HepG2 (cell line): Measurements from ENCODE around the gene LHX3. TPM values are rescaled to one million over a fixed set of nuclear protein-coding genes. Genes with fewer than 3 reads are reported as not detected.

Experiments used
- ATAC-seq: fragments of 200-7000 bp; cut with Tn5 transposase; 3 replicates; pipeline ENCODE4 v1.9.1; 2020; ENCODE audit warnings: mild to moderate bottlenecking, moderate library complexity
- BruUV-seq: library from RNA; stranded (reverse); fragments of 400-500 nt; replicated peaks from 2 replicates; lab custom pipeline; 2021; lab: Mats Ljungman, UMichigan
- CTCF ChIA-PET: fragments of 300-600 bp; formaldehyde crosslinking; extraction: SDS; loops from one replicate; lab custom pipeline; 2021; ENCODE audit warnings: low total read pairs, inconsistent platforms, low intra/inter-chr PET ratio; lab: Yijun Ruan, JAX
- POLR2A ChIA-PET: fragments of 350-600 bp; sonication (Branson Sonifier 250); formaldehyde crosslinking; loops from one replicate; lab custom pipeline; 2020; ENCODE audit warnings: antibody characterized with exemption, inconsistent platforms; lab: Yijun Ruan, JAX
- DNase-seq: peaks from one replicate; pipeline ENCODE4 v3.0.0-alpha.2; 2015; ENCODE audit warnings: low spot score
- FAIRE-seq: peaks from 3 replicates; lab custom pipeline; 2011; peaks lifted over from hg19 to GRCh38; lab: Jason Lieb, UNC
- H2AFZ ChIP-seq: one replicate; pipeline ENCODE4 v1.6.1; 2011; ENCODE audit warnings: low read length, inconsistent platforms
- H3K27ac ChIP-seq: fragments of 300-600 bp; 3 replicates; pipeline ENCODE4 v1.8.0; 2011; ENCODE audit warnings: mixed run types, mild to moderate bottlenecking, mixed read lengths, low read length, inconsistent platforms; ENCODE audit not compliant: insufficient read depth; ENCODE audit errors: extremely low read length
- H3K27me3 ChIP-seq, 2 experiments: fragments of 200-600 bp in 1 of 2; 2 replicates in 1 of 2; 3 replicates in 1 of 2; pipeline versions ENCODE4 v1.6.0 to v1.8.0; 2011; ENCODE audit warnings: low read length in 2 of 2, mild to moderate bottlenecking in 2 of 2, moderate library complexity in 2 of 2, inconsistent platforms in 1 of 2; ENCODE audit not compliant: insufficient read depth in 2 of 2, control insufficient read depth in 1 of 2
- H3K36me3 ChIP-seq, 2 experiments: fragments of 200-600 bp in 1 of 2; replicated peaks in 1 of 2; 2 replicates in 1 of 2; 3 replicates in 1 of 2; pipeline versions ENCODE4 v1.5.1 to v1.8.0; 2011; ENCODE audit warnings: low read length in 2 of 2, inconsistent platforms in 1 of 2; ENCODE audit not compliant: insufficient read depth in 2 of 2, control insufficient read depth in 1 of 2
- H3K4me1 ChIP-seq: 2 replicates; pipeline ENCODE4 v1.5.1; 2012; ENCODE audit warnings: low read length, inconsistent platforms; ENCODE audit not compliant: insufficient read depth
- H3K4me2 ChIP-seq: 2 replicates; pipeline ENCODE4 v1.6.0; 2011; ENCODE audit warnings: low read depth, low read length, inconsistent platforms
- H3K4me3 ChIP-seq, 3 experiments: fragments of 200-600 bp in 1 of 3; sonication (generic), shearing (Covaris generic) in 1 of 3; replicated peaks in 1 of 3; 2 replicates each; pipeline ENCODE4 v1.5.1; 2011 to 2016; ENCODE audit warnings: low read length in 3 of 3, inconsistent platforms in 2 of 3, low read depth in 2 of 3, mild to moderate bottlenecking in 2 of 3, control low read depth in 1 of 3, mixed read lengths in 1 of 3; ENCODE audit not compliant: insufficient read depth in 1 of 3
- H3K79me2 ChIP-seq: one replicate; pipeline ENCODE4 v1.6.1; 2011; ENCODE audit warnings: low read length, inconsistent platforms; ENCODE audit not compliant: insufficient read depth
- H3K9ac ChIP-seq: 2 replicates; pipeline ENCODE4 v1.6.0; 2011; ENCODE audit warnings: mild to moderate bottlenecking, low read depth, low read length, inconsistent platforms; ENCODE audit not compliant: insufficient read depth
- H3K9me3 ChIP-seq: 2 replicates; pipeline ENCODE4 v1.5.1; 2012; ENCODE audit warnings: mild to moderate bottlenecking, low read length
- H4K20me1 ChIP-seq: 2 replicates; pipeline ENCODE4 v1.6.0; 2011; ENCODE audit warnings: inconsistent platforms, mild to moderate bottlenecking, low read length, moderate library complexity; ENCODE audit not compliant: insufficient read depth
- DNMT1 ChIP-seq: sonication (generic); formaldehyde crosslinking; IDR thresholded peaks from 2 replicates; pipeline ENCODE4 v1.5.1; 2020; ENCODE audit warnings: mild to moderate bottlenecking, missing genetic modification reagents
- E2F1 ChIP-seq: sonication (generic); formaldehyde crosslinking; IDR thresholded peaks from 2 replicates; pipeline ENCODE4 v1.5.0; 2020; ENCODE audit warnings: missing genetic modification reagents
- FOSL1 ChIP-seq: sonication (generic); formaldehyde crosslinking; IDR thresholded peaks from 2 replicates; pipeline ENCODE4 v1.9.0; 2021; ENCODE audit warnings: missing genetic modification reagents, borderline replicate concordance
- FOXA1 ChIP-seq, 2 experiments: fragments of 450-650 bp in 1 of 2; sonication (generic) in 1 of 2; formaldehyde crosslinking in 1 of 2; IDR thresholded peaks; 2 replicates each; pipeline versions ENCODE4 v1.4.0 to v1.6.1; 2016 to 2020; ENCODE audit warnings: missing genetic modification reagents in 1 of 2
- KLF12 ChIP-seq: sonication (generic); formaldehyde crosslinking; IDR thresholded peaks from 2 replicates; pipeline ENCODE4 v1.4.0; 2020; ENCODE audit warnings: missing genetic modification reagents, borderline replicate concordance
- NR1H2 ChIP-seq: sonication (generic); formaldehyde crosslinking; IDR thresholded peaks from 2 replicates; pipeline ENCODE4 v1.8.1; 2022; ENCODE audit warnings: low read depth, missing genetic modification reagents, borderline replicate concordance
- POGZ ChIP-seq: sonication (generic); formaldehyde crosslinking; IDR thresholded peaks from 2 replicates; pipeline ENCODE4 v1.4.0; 2020; ENCODE audit warnings: mild to moderate bottlenecking, missing genetic modification reagents
- ZMYM3 ChIP-seq: sonication (generic); formaldehyde crosslinking; IDR thresholded peaks from 2 replicates; pipeline ENCODE4 v1.5.1; 2020; ENCODE audit warnings: mild to moderate bottlenecking, missing genetic modification reagents
- ZNF235 ChIP-seq: sonication (generic); formaldehyde crosslinking; IDR thresholded peaks from 2 replicates; pipeline ENCODE4 v1.8.1; 2023; ENCODE audit warnings: mild to moderate bottlenecking, missing genetic modification reagents, borderline replicate concordance
- ZNF326 ChIP-seq: sonication (generic); formaldehyde crosslinking; IDR thresholded peaks from 2 replicates; pipeline ENCODE4 v1.4.0; 2020; ENCODE audit warnings: missing genetic modification reagents, borderline replicate concordance
- ZNF451 ChIP-seq: sonication (generic); formaldehyde crosslinking; IDR thresholded peaks from 2 replicates; pipeline ENCODE4 v1.5.0; 2020; ENCODE audit warnings: mild to moderate bottlenecking, missing genetic modification reagents
- ZNF468 ChIP-seq: sonication (generic); formaldehyde crosslinking; IDR thresholded peaks from 2 replicates; pipeline ENCODE4 v1.8.0; 2022; ENCODE audit warnings: mild to moderate bottlenecking, moderate library complexity, missing genetic modification reagents
- ZNF605 ChIP-seq: sonication (generic); formaldehyde crosslinking; IDR thresholded peaks from 2 replicates; pipeline ENCODE4 v1.8.0; 2022; ENCODE audit warnings: mild to moderate bottlenecking, missing genetic modification reagents
- ZSCAN25 ChIP-seq: sonication (generic); formaldehyde crosslinking; IDR thresholded peaks from 2 replicates; pipeline ENCODE4 v1.8.0; 2022; ENCODE audit warnings: mild to moderate bottlenecking, missing genetic modification reagents
- WGBS: methylation state at CpG from one replicate; pipeline ENCODE4 v1.1.6; 2017; ENCODE audit warnings: low lambda C conversion rate; 5-methylcytosine and 5-hydroxymethylcytosine counted together
- in situ Hi-C: cut with HindIII; loops from 2 replicates; pipeline ENCODE4 v1.10.0; 2017; ENCODE audit warnings: low pct_unique_long_range_greater_than_20kb; ENCODE audit not compliant: extremely low pct_ligation_motif_present
- intact Hi-C: fragments of 100-400 bp; cut with micrococcal nuclease; formaldehyde crosslinking; loops from one replicate; pipeline ENCODE4 v1.10.0; 2022; ENCODE audit not compliant: unreplicated experiment
- polyA plus RNA-seq, 8 experiments: library from polyadenylated mRNA; depleted of rRNA in 3 of 8; stranded (reverse) in 7 of 8; unstranded in 1 of 8; fragments of >200 nt; fragmentation: Illumina TruSeq in 4 of 8; extraction: Trizol in 4 of 8; gene quantifications; 2 replicates each; pipeline versions ENCODE4 v1.2.1 to v1.2.3, GENCODE V29; 2011 to 2016; ENCODE audit warnings: low read depth in 4 of 8, missing spikeins in 1 of 8, mixed read lengths in 1 of 8; ENCODE audit not compliant: insufficient read depth in 1 of 8
- total RNA-seq, 5 experiments: library from RNA; depleted of rRNA; stranded (reverse); fragments of >200 nt; fragmentation: Illumina TruSeq; extraction: Trizol; gene quantifications; 2 replicates each; pipeline ENCODE4 v1.2.3, GENCODE V29; 2016; ENCODE audit warnings: low read depth in 1 of 5
- TF ChIP-seq, protein P1 (sequence below): sonication (generic); formaldehyde crosslinking; IDR thresholded peaks from 2 replicates; pipeline ENCODE4 v1.8.0; 2023; ENCODE audit warnings: mild to moderate bottlenecking, missing genetic modification reagents

The LHX3 gene
- total and polyA plus RNA-seq, 2 of the 13 experiments (the other 11 are each of a cell fraction or from before 2014, with no cell fraction given), result not detected

GRCh38 chr9:136247551-136247916 lies 42.6 kb upstream of the LHX3 start:
- no TSS peak for BruUV-seq
- POLR2A ChIA-PET, result no interaction called here

DNA sequence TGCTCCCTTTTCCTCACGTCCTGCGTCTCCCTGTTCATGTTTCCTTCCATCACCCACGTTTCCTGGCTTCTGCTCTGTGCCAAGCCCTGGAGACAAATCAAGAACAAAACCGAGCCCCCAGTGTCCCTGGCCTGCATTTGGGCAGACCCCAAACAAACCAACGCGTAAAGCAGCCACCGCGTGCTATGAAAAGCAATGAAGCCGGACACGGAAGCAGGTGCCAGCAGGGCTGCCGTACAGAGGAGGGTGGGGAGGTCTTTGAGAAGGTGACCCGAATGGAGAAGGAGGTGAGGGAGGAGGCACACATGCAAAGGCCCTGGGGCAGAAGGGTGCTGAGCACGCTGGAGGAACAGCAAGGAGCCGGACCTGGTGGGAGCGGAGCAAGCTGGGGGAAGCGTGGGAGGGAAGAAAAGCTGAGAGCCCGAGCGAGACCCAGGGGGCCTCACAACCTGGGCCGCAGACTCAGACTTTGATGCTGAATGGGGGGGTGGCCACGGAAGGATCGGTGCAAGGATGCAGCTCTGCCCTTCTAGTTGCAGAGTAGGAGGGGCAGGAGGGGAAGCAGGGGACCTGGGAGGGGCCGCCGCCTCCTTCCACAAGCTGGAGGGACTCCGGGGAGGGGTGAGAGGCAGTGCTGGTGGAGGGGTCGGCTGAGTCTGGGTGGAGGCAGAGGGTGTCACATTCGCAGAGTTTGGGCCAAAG lies 42.1 kb upstream of the LHX3 start:
- Histone ChIP-seq H3K9me3 (no peaks in the 10 kb centered on the region), H3K4me3 (no peak overlapping the region), H4K20me1 (peaks cover 17% of the 10 kb centered on the region), H2AFZ (no peak overlapping the region), H3K9ac (no peak overlapping the region), H3K4me2 (no peak overlapping the region), H3K27me3 (peaks cover 16 to 53% of the 10 kb centered on the region in 2 experiments), H3K36me3 (no peaks in the 10 kb centered on the region), H3K27ac (no peak overlapping the region), H3K4me1 (peaks cover 53% of the 10 kb centered on the region), H3K79me2 (peaks cover 27% of the 10 kb centered on the region)
- DNase-seq (no peak), ATAC-seq (no peak), FAIRE-seq (no peak)
- POLR2A ChIA-PET, result no interaction called here
- TF ChIP-seq FOSL1 (CRISPR knock-in tag) (no peak), KLF12 (CRISPR knock-in tag) (no peak), ZMYM3 (CRISPR knock-in tag) (peak; percentile 27; the same call in 1 of the 2 replicates), POGZ (CRISPR knock-in tag) (no peak), DNMT1 (no peak), E2F1 (CRISPR knock-in tag) (no peak)
- in situ Hi-C loops, result no loop called here
- BruUV-seq, result no TSS peak
- CTCF ChIA-PET, result no interaction called here
- intact Hi-C loops, result loop anchor here (5.0 kb wide), 2 partner anchors 380 to 1730 kb away; no protein-coding TSS in a partner anchor
- WGBS, result 51% methylated on average over 23 of the region's 26 CpGs

More at GRCh38 chr9:136247551-136247916, 42.6 kb upstream of the LHX3 start:
- 21% methylated on average over 4 of the region's 9 CpGs for WGBS
- no peak overlapping the region for H3K4me3 ChIP-seq
- FAIRE-seq (no peak), DNase-seq (no peak), ATAC-seq (no peak)
- no peak for TF ChIP-seq ZNF451 (CRISPR knock-in tag)
- TF ChIP-seq, protein P1, sequence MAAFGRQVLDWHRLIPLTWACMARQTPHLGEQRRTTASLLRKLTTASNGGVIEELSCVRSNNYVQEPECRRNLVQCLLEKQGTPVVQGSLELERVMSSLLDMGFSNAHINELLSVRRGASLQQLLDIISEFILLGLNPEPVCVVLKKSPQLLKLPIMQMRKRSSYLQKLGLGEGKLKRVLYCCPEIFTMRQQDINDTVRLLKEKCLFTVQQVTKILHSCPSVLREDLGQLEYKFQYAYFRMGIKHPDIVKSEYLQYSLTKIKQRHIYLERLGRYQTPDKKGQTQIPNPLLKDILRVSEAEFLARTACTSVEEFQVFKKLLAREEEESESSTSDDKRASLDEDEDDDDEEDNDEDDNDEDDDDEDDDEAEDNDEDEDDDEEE, result no peak
- TF ChIP-seq FOXA1 (IDR thresholded peaks at IDR 0.05), result no peak
- TF ChIP-seq FOXA1 (CRISPR knock-in tag; IDR thresholded peaks at IDR 0.05), result no peak
- TF ChIP-seq ZNF605, result no peak
- no peak for TF ChIP-seq ZSCAN25 (CRISPR knock-in tag)
- no peak for TF ChIP-seq ZNF235 (CRISPR knock-in tag)
- TF ChIP-seq ZNF326 (CRISPR knock-in tag), result no peak
- no peak for TF ChIP-seq ZNF468 (CRISPR knock-in tag)
- TF ChIP-seq NR1H2 (CRISPR knock-in tag), result no peak
- no peak overlapping the region for H2AFZ ChIP-seq
- CTCF ChIA-PET, result no interaction called here
- no peak overlapping the region for H3K27ac ChIP-seq
- H4K20me1 ChIP-seq, result peaks cover 12% of the 10 kb centered on the region
- peaks cover 47% of the 10 kb centered on the region for H3K4me1 ChIP-seq
- H3K4me2 ChIP-seq, result no peak overlapping the region
- intact Hi-C loops, result loop anchor here (5.0 kb wide), 2 partner anchors 380 to 1730 kb away; no protein-coding TSS in a partner anchor
- H3K9me3 ChIP-seq, result no peaks in the 10 kb centered on the region
- no peaks in the 10 kb centered on the region for H3K36me3 ChIP-seq
- H3K27me3 ChIP-seq, result peaks cover 16 to 54% of the 10 kb centered on the region in 2 experiments
- peaks cover 22% of the 10 kb centered on the region for H3K79me2 ChIP-seq
- no peak overlapping the region for H3K9ac ChIP-seq
- in situ Hi-C loops, result no loop called here
